ENCODE measurements around the gene PRKCE.

GRCh38 chr2:45713591-45713990, 62.1 kb downstream of the PRKCE start:
- TF ChIP-seq CTCF (IDR thresholded peaks at IDR 0.05) (no peak), POLR2A (IDR thresholded peaks at IDR 0.05) (no peak)
